SK-N-SH (cell line): ENCODE measurements around the gene MLLT10. TPM values are rescaled to one million over a fixed set of nuclear protein-coding genes. Genes with fewer than 3 reads are reported as not detected.
A peak's percentile ranks its signal among the peaks of the same experiment; 100 is the strongest.

Experiments used
- CTCF ChIA-PET: fragments of 300-600, 350-600 bp; formaldehyde crosslinking; extraction: SDS; loops from one replicate; lab custom pipeline; 2021; lab: Yijun Ruan, JAX
- POLR2A ChIA-PET: fragments of 350-600 bp; sonication (Branson Sonifier 250); formaldehyde crosslinking; extraction: SDS; loops from one replicate; lab custom pipeline; 2020; ENCODE audit warnings: antibody characterized with exemption, inconsistent platforms; lab: Yijun Ruan, JAX
- DNase-seq: peaks from one replicate; pipeline ENCODE4 v3.0.0; 2012
- H2AFZ ChIP-seq: fragments of 200-600 bp; sonication (generic); 2 replicates; pipeline ENCODE4 v1.8.1; 2016; ENCODE audit warnings: antibody characterized with exemption, mild to moderate bottlenecking, low read depth
- H3F3A ChIP-seq: fragments of 200-600 bp; sonication (generic); replicated peaks from 2 replicates; pipeline ENCODE3; 2016; ENCODE audit warnings: antibody characterized with exemption, mild to moderate bottlenecking; ENCODE audit not compliant: insufficient read depth
- H3K27ac ChIP-seq, 2 experiments: fragments of 200-500 bp in 1 of 2; fragments of 200-600 bp in 1 of 2; sonication (Bioruptor generic) in 1 of 2; sonication (generic), shearing (Covaris generic) in 1 of 2; 2 replicates each; pipeline versions ENCODE4 v1.5.1 to v1.6.1; 2014 to 2016; ENCODE audit warnings: low read depth in 2 of 2, inconsistent platforms in 1 of 2, low read length in 1 of 2, mild to moderate bottlenecking in 1 of 2, mixed read lengths in 1 of 2
- H3K27me3 ChIP-seq: fragments of 200-600 bp; sonication (generic), shearing (Covaris generic); 2 replicates; pipeline ENCODE4 v1.6.1; 2016; ENCODE audit warnings: mixed run types; ENCODE audit not compliant: insufficient read depth
- H3K36me3 ChIP-seq, 2 experiments: fragments of 200-500 bp in 1 of 2; fragments of 200-600 bp in 1 of 2; sonication (Bioruptor generic) in 1 of 2; sonication (generic) in 1 of 2; replicated peaks in 1 of 2; 2 replicates each; pipeline versions ENCODE3 to v1.5.1; 2014 to 2016; ENCODE audit warnings: low read length in 1 of 2, mild to moderate bottlenecking in 1 of 2; ENCODE audit not compliant: insufficient read depth in 2 of 2, control insufficient read depth in 1 of 2
- H3K4me1 ChIP-seq, 2 experiments: fragments of 200-500 bp in 1 of 2; fragments of 200-600 bp in 1 of 2; sonication (Bioruptor generic) in 1 of 2; sonication (generic), shearing (Covaris generic) in 1 of 2; 2 replicates each; pipeline versions ENCODE4 v1.5.1 to v1.6.1; 2014 to 2016; ENCODE audit warnings: low read depth in 1 of 2, low read length in 1 of 2, mixed run types in 1 of 2; ENCODE audit not compliant: insufficient read depth in 2 of 2, control insufficient read depth in 1 of 2
- H3K4me2 ChIP-seq: fragments of 200-600 bp; sonication (generic), shearing (Covaris generic); 2 replicates; pipeline ENCODE4 v1.6.1; 2017; ENCODE audit warnings: mixed run types
- H3K4me3 ChIP-seq, 2 experiments: fragments of 200-500 bp in 1 of 2; fragments of 200-600 bp in 1 of 2; sonication (Bioruptor generic) in 1 of 2; sonication (generic), shearing (Covaris generic) in 1 of 2; 2 replicates each; pipeline versions ENCODE4 v1.5.1 to v1.8.1; 2014 to 2016; ENCODE audit warnings: low read depth in 2 of 2, inconsistent platforms in 1 of 2, low read length in 1 of 2, mild to moderate bottlenecking in 1 of 2, mixed read lengths in 1 of 2, moderate library complexity in 1 of 2
- H3K79me2 ChIP-seq: fragments of 200-600 bp; sonication (generic); 2 replicates; pipeline ENCODE4 v1.8.1; 2017; ENCODE audit warnings: mild to moderate bottlenecking; ENCODE audit not compliant: insufficient read depth
- H3K9ac ChIP-seq: fragments of 200-600 bp; sonication (generic); 2 replicates; pipeline ENCODE4 v1.6.1; 2017; ENCODE audit warnings: mixed run types
- H3K9me2 ChIP-seq: fragments of 200-600 bp; sonication (generic); 2 replicates; pipeline ENCODE4 v1.6.1; 2017; ENCODE audit warnings: mixed run types
- H3K9me3 ChIP-seq: fragments of 200-600 bp; sonication (generic); 2 replicates; pipeline ENCODE4 v1.6.1; 2017; ENCODE audit warnings: mixed run types, mild to moderate bottlenecking, moderate library complexity
- H4K20me1 ChIP-seq: fragments of 200-600 bp; sonication (generic); 2 replicates; pipeline ENCODE4 v1.6.1; 2017; ENCODE audit warnings: mild to moderate bottlenecking, mixed run types; ENCODE audit not compliant: insufficient read depth
- EP300 ChIP-seq, 2 experiments: IDR thresholded peaks; 2 replicates each; pipeline versions ENCODE4 v1.4.0 to v1.6.1; 2012; ENCODE audit warnings: borderline replicate concordance in 1 of 2, low read depth in 1 of 2, low read length in 1 of 2
- EZH2phosphoT487 ChIP-seq: fragments of 200-600 bp; sonication (generic); IDR thresholded peaks from 2 replicates; pipeline ENCODE4 v1.6.1; 2017; ENCODE audit warnings: low read depth, mixed run types, mild to moderate bottlenecking, antibody characterized with exemption, moderate library complexity, borderline replicate concordance
- FOSL2 ChIP-seq: IDR thresholded peaks from 2 replicates; pipeline ENCODE4 v1.4.0; 2012; ENCODE audit warnings: low read depth, mild to moderate bottlenecking, moderate library complexity, borderline replicate concordance
- FOXJ3 ChIP-seq: sonication (generic); formaldehyde crosslinking; IDR thresholded peaks from 2 replicates; pipeline ENCODE4 v1.5.1; 2020; ENCODE audit warnings: mild to moderate bottlenecking, missing genetic modification reagents
- GATA2 ChIP-seq: sonication (generic); formaldehyde crosslinking; IDR thresholded peaks from 2 replicates; pipeline ENCODE4 v1.5.0; 2020; ENCODE audit warnings: mild to moderate bottlenecking, missing genetic modification reagents
- MAX ChIP-seq: IDR thresholded peaks from 2 replicates; pipeline ENCODE4 v1.4.0; 2012; ENCODE audit warnings: low read depth
- PBX3 ChIP-seq: IDR thresholded peaks from 2 replicates; pipeline ENCODE4; 2012
- POLR2AphosphoS5 ChIP-seq: IDR thresholded peaks from 2 replicates; pipeline ENCODE4 v1.6.1; 2012; ENCODE audit warnings: low read depth, low read length
- RCOR1 ChIP-seq: fragments of 150-350 bp; IDR thresholded peaks from 2 replicates; pipeline ENCODE4 v1.6.1; 2017; ENCODE audit warnings: antibody characterized with exemption, low read length
- REST ChIP-seq: IDR thresholded peaks from 2 replicates; pipeline ENCODE4 v1.6.1; 2012; ENCODE audit warnings: mild to moderate bottlenecking, low read depth, low read length, moderate library complexity
- RFX5 ChIP-seq: IDR thresholded peaks from 2 replicates; pipeline ENCODE4 v1.6.1; 2012; ENCODE audit warnings: mild to moderate bottlenecking, improper control_type of control experiment, low read length
- TAF1 ChIP-seq: IDR thresholded peaks from 2 replicates; pipeline ENCODE4 v1.6.1; 2012; ENCODE audit warnings: low read depth, mild to moderate bottlenecking, low read length, moderate library complexity, borderline replicate concordance
- TEAD4 ChIP-seq: IDR thresholded peaks from 2 replicates; pipeline ENCODE4 v1.4.0; 2012; ENCODE audit warnings: mild to moderate bottlenecking, borderline replicate concordance; ENCODE audit not compliant: insufficient read depth
- YY1 ChIP-seq: IDR thresholded peaks from 2 replicates; pipeline ENCODE4 v1.4.0; 2012; ENCODE audit warnings: low read depth, mild to moderate bottlenecking
- WGBS: methylation state at CpG from one replicate; pipeline ENCODE4 v1.1.6; 2017; ENCODE audit warnings: low lambda C conversion rate; 5-methylcytosine and 5-hydroxymethylcytosine counted together
- polyA plus RNA-seq, 3 experiments: library from polyadenylated mRNA; depleted of rRNA; stranded (reverse); fragments of >200 nt; gene quantifications; 2 replicates each; pipeline ENCODE4 v1.2.3, GENCODE V29; 2012

MLLT10 gene
- polyA plus RNA-seq, 1 of the 3 experiments (the other 2 are of a cell fraction), result 26.0 TPM

GRCh38 chr10:21638681-21639080 is 104.6 kb downstream of the MLLT10 start:
- H3K36me3 ChIP-seq, result peaks cover 11 to 20% of the 10 kb centered on the region in 2 experiments
- no peaks in the 10 kb centered on the region; a peak in 2 of 4 replicates for H3K4me1 ChIP-seq
- H3K9ac ChIP-seq, result no peak overlapping the region
- TF ChIP-seq RCOR1 (no peak), PBX3 (no peak), EZH2phosphoT487 (no peak), YY1 (no peak), REST (no peak), MAX (no peak), POLR2AphosphoS5 (no peak), RFX5 (no peak), FOXJ3 (CRISPR knock-in tag) (no peak), TAF1 (no peak), TEAD4 (no peak)
- no peaks in the 10 kb centered on the region for H3K27me3 ChIP-seq
- ChIA-PET CTCF (interaction anchor here (1.6 to 1.8 kb wide), 2 partner anchors 9 to 94 kb away, joined by 4 to 9 read pairs; no protein-coding TSS in a partner anchor), POLR2A (interaction anchor here (0.6 kb wide), 1 partner anchor 12 kb away, joined by 3 read pairs; no protein-coding TSS in a partner anchor)
- H3K4me2 ChIP-seq, result no peak overlapping the region
- DNase-seq, result no peak
- no peaks in the 10 kb centered on the region for H3K9me3 ChIP-seq
- no peaks in the 10 kb centered on the region for H3K9me2 ChIP-seq
- WGBS, result 98% methylated on average over 2 of the region's 2 CpGs
- H2AFZ ChIP-seq, result no peak overlapping the region
- H3K4me3 ChIP-seq, result no peak overlapping the region
- H3K79me2 ChIP-seq, result peaks cover 44% of the 10 kb centered on the region
- 0 out of 2 replicates have a peak, but pooled peaks cover 7% of the 10 kb centered on the region for H4K20me1 ChIP-seq
- H3K27ac ChIP-seq, result no peak overlapping the region
- H3F3A ChIP-seq, result no peaks in the 10 kb centered on the region

- H3K79me2 ChIP-seq, result peaks cover 77% of the 10 kb centered on the region
- DNase-seq, result peak; percentile 26
- peaks cover 0 to 9% of the 10 kb centered on the region in 2 experiments; a peak in 2 of 4 replicates for H3K4me1 ChIP-seq
- no peaks in the 10 kb centered on the region for H3K27me3 ChIP-seq
- H2AFZ ChIP-seq, result no peak overlapping the region
- peak overlapping the region in 1 of 2 experiments; percentile 47; a peak in 1 of 4 replicates for H3K27ac ChIP-seq
- POLR2A ChIA-PET, result no interaction called here
- no peak overlapping the region for H3K4me3 ChIP-seq
- CTCF ChIA-PET, result interaction anchor here (0.8 to 1.3 kb wide), 3 partner anchors 9 to 84 kb away, joined by 4 to 5 read pairs (median 4); no protein-coding TSS in a partner anchor
- peak; percentile 74 for TF ChIP-seq GATA2 (CRISPR knock-in tag)
- peak in 1 of 2 experiments; percentile 57; a peak in 1 of 4 replicates for TF ChIP-seq EP300 (IDR thresholded peaks at IDR 0.05; ENCODE audit: borderline replicate concordance in 1 of 2, low read depth in 1 of 2, low read length in 1 of 2)
- TF ChIP-seq FOSL2, result no peak
- no peak for TF ChIP-seq PBX3
- H3K4me2 ChIP-seq, result no peak overlapping the region
- peaks cover 7% of the 10 kb centered on the region for H4K20me1 ChIP-seq
- no peak overlapping the region for H3K9ac ChIP-seq
- no peaks in the 10 kb centered on the region for H3F3A ChIP-seq
- H3K9me2 ChIP-seq, result no peaks in the 10 kb centered on the region
- no peaks in the 10 kb centered on the region for H3K9me3 ChIP-seq
- H3K36me3 ChIP-seq, result peaks cover 9 to 14% of the 10 kb centered on the region in 2 experiments
These were observed 114.0 kb downstream of the MLLT10 start for GRCh38 chr10:21648040-21648439.
